GM18951 (cell line): ENCODE results near the gene ARRB2.
A peak's percentile ranks its signal among the peaks of the same experiment; 100 is the strongest.

ENCODE experiments used
- POLR2A ChIP-seq: IDR thresholded peaks from 4 replicates; pipeline ENCODE4 v1.6.1; 2011; ENCODE audit warnings: mild to moderate bottlenecking; ENCODE audit not compliant: insufficient read length, insufficient read depth; ENCODE audit errors: extremely low read depth
- in situ Hi-C: fragments of 300-500 bp; cut with MboI; formaldehyde crosslinking; loops from one replicate; pipeline ENCODE4 v1.12.0; 2022; ENCODE audit warnings: low sequenced_read_pairs, mixed read lengths, inconsistent platforms; ENCODE audit not compliant: unreplicated experiment

The ARRB2 gene

GRCh38 chr17:4709794-4710692, at the start of gene ARRB2:
Gene ARRB2 (plus strand): TSS chr17:4710632. CDS start chr17:4710722, 90 bp downstream.
- TF ChIP-seq POLR2A: peak; percentile 69
- in situ Hi-C loops: loop anchor here (10.0 kb wide), 1 partner anchor 175 kb away; no protein-coding TSS in a partner anchor

DNA sequence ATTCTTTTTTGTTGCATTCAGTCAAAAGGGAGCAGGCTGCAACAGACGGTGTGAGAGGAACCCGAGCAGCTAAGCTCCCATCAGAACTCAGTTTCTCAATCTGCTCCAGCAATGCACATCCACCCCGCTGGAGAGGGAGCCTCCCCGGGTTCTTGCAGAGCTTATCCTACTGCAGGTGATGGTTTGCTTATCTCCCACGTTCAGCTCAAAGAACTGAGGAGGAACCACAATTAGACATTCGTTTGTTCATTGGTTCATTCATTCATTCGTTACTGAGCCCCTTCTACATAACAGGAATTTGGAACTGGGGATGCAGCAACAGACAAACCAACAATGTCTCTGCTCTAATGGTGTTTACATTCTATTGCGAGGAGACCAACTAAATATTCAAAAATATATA, 46.7 kb upstream of the ARRB2 start:
- in situ Hi-C loops: no loop called here
- TF ChIP-seq POLR2A: no peak

DNA sequence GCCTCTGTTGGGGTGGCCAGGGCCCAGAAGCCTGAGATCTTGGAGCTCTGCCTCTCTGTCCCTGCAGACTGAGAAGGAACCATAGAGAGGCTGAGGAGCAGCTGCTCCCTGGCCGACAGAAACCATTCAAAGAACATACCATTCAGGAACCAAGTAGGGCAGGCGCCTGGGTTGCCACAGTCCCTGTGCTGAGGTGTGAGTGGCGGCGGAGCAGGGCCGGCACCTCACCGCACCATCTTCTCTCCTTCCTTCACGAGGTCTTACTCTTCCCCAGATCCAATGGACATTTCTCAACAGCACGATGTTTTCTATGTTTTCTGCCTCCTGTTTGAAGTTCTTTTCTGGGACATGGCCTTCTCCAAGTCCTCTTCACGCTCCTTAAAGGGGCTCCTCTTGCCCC, 46.2 kb upstream of the ARRB2 start:
- in situ Hi-C loops: no loop called here
- no peak for TF ChIP-seq POLR2A

GRCh38 chr17:4665027-4665426, 45.4 kb upstream of the ARRB2 start:
- in situ Hi-C loops: no loop called here
- TF ChIP-seq POLR2A: no peak

DNA sequence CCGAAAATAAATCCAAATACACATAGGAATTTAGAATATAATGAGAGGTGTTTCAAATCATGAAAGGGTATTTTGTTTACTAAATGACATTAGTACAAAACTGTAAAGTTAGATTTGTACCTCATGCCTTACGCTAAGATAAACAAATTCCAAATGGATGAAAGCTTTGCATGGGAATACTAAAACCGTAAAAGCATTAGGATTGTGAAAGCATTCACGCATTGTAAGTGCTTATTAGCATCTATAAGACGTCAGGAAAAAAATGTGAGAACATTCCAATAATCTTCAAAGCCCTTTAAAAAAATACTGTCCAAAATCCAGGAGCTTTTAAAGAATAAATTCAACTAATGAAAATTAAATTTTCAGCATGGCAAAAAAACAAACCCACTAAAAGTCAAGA, 44.1 kb upstream of the ARRB2 start:
- TF ChIP-seq POLR2A: no peak
- in situ Hi-C loops: no loop called here

- TF ChIP-seq POLR2A: no peak
- in situ Hi-C loops: no loop called here
Observed at GRCh38 chr17:4667166-4667565, 43.3 kb upstream of the ARRB2 start.

GRCh38 chr17:4672055-4672630, 38.3 kb upstream of the ARRB2 start:
- no peak for TF ChIP-seq POLR2A
- in situ Hi-C loops: no loop called here

DNA sequence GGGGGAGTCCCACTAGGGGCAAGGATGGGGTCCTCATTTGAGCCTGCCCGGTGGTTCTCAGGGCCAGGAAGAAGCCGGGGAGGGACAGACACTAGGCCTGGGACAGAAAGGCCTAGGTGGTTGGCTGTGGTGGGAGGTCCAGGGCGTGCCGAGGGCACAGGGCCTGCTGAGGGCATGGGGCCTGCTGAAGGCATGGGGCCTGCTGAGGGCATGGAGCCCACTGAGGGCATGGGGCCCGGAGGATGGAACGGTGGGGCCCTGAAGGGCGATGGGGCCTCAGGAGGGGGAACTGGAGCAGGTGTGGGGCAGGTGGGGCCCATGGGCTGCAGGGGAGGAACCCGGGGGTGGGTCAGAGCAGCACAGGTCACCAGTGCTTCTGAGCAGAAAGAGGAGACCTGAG, 37.7 kb upstream of the ARRB2 start:
- in situ Hi-C loops: no loop called here
- no peak for TF ChIP-seq POLR2A

- in situ Hi-C loops: no loop called here
- TF ChIP-seq POLR2A: no peak
Observed at GRCh38 chr17:4673169-4673568, 37.3 kb upstream of the ARRB2 start.

DNA sequence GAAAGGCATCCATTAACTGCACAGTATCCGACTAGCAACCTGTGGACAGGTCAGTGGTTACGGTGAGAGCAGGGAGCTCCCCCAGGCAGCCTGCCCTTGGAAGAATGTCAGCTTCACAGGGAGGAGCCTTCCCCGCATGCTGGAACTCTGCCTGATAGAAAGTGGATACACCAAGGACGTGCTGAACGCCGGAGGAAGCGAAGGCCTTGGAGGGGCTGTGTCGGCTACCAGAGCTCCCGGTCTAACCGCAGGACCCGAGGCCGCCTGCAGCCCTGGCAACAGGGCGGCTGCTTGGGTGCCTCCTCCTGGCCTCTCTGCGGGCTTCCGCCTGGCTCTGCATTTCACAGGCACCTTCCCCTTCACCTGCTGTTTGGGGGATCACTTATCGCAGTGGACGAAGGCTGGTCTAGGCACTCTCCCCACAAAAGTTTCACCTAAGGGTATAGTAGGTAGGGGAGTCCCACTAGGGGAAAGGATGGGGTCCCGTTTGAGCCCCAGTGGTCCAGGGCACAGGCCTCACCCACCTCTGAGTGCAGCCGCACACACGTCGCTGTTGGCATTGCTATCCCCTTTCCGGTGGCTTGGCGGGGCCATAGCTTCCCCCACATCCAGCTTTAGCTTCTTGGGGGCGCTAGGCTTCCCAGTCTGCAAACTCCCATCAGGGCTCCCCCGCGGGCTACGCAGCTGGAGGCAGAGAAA, 36.3 kb upstream of the ARRB2 start:
- in situ Hi-C loops: no loop called here

GRCh38 chr17:4674685-4674998, 35.8 kb upstream of the ARRB2 start:
- in situ Hi-C loops: no loop called here
- TF ChIP-seq POLR2A: no peak

More for the DNA sequence above, 36.3 kb upstream of the ARRB2 start:
- no peak for TF ChIP-seq POLR2A

- TF ChIP-seq POLR2A: no peak
- in situ Hi-C loops: no loop called here
Observed at GRCh38 chr17:4675791-4676190, 34.6 kb upstream of the ARRB2 start.

GRCh38 chr17:4676791-4677190, 33.6 kb upstream of the ARRB2 start:
- no peak for TF ChIP-seq POLR2A
- in situ Hi-C loops: no loop called here
